SJCRH30 (cell line): ENCODE results near the gene SCUBE2. TPM values are rescaled to one million over a fixed set of nuclear protein-coding genes. Genes with fewer than 3 reads are reported as not detected.

ENCODE experiments used
- DNase-seq, 2 experiments: peaks; one replicate each; pipeline ENCODE4 v3.0.0-alpha.2; 2015 to 2020
- H3K27ac ChIP-seq: fragments of 250-450 bp; sonication (Bioruptor Pico); 2 replicates; pipeline ENCODE4 v1.5.1; 2020; ENCODE audit warnings: mild to moderate bottlenecking, moderate library complexity
- H3K27me3 ChIP-seq: fragments of 250-450 bp; sonication (Bioruptor Pico); 2 replicates; pipeline ENCODE4 v1.5.1; 2020; ENCODE audit warnings: mild to moderate bottlenecking, moderate library complexity
- H3K36me3 ChIP-seq: fragments of 250-450 bp; sonication (Bioruptor Pico); 2 replicates; pipeline ENCODE4 v1.5.1; 2020; ENCODE audit warnings: mild to moderate bottlenecking, moderate library complexity
- H3K4me1 ChIP-seq: fragments of 250-450 bp; sonication (Bioruptor Pico); 2 replicates; pipeline ENCODE4 v1.5.1; 2020; ENCODE audit warnings: mild to moderate bottlenecking, moderate library complexity
- H3K4me3 ChIP-seq: fragments of 250-450 bp; sonication (Bioruptor Pico); 2 replicates; pipeline ENCODE4 v1.5.1; 2020; ENCODE audit warnings: mild to moderate bottlenecking, moderate library complexity
- H3K9me3 ChIP-seq: fragments of 250-450 bp; sonication (Bioruptor Pico); replicated peaks from 2 replicates; pipeline ENCODE4 v1.5.1; 2020; ENCODE audit warnings: mild to moderate bottlenecking, moderate library complexity
- total RNA-seq: library from RNA; depleted of rRNA; stranded (reverse); fragments of >200 nt; shearing (Covaris generic); gene quantifications from 2 replicates; pipeline ENCODE4 v1.2.3, GENCODE V29; 2014

Gene SCUBE2
- total RNA-seq, 1 experiment from 2014 or later = 0.40 TPM

DNA sequence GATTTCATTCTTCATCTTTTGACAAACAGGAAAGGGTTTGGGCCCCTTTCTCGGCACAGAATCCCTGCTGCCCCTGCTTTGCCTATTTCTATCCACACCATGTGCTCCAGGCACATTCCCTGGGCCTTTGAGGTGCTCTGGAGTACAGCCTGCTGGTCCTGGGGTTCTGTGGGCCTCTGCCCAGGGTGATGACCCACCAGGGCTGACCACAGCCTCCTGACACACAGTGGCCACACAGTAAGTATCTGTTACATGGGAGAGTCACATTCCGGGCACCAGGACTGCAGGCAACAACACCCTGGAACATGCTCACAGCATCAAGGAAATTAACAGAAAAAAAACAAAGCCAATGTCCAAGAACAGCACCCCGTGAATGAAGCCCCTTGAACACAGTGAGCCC, 39.1 kb downstream of the SCUBE2 start:
- no peaks in the 10 kb centered on the region for H3K27me3 ChIP-seq
- H3K36me3 ChIP-seq = no peaks in the 10 kb centered on the region
- no peak overlapping the region for H3K4me3 ChIP-seq
- no peaks in the 10 kb centered on the region for H3K4me1 ChIP-seq
- no peaks in the 10 kb centered on the region; the same call in 1 of the 2 replicates for H3K9me3 ChIP-seq
- no peak overlapping the region for H3K27ac ChIP-seq
- DNase-seq = no peak

DNA sequence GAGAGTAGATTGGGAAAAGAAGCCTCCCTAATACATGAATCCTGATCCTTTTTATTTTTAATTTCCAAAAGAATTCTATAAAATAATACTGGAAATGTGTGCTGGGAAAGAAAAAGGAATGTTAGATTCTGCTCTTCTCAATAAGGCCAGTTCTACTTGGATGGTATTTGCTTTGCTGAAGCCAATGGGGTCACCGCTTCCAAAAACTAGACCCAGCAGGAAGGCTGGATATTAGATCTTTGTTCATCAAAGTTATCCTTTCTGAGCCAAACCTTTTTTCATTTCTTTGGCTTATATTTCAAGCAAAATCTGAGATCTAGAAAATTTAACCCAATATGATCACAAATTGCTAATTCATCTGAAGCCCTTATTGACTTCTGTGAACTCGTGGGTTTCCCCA, 41.4 kb downstream of the SCUBE2 start:
- no peak overlapping the region for H3K27ac ChIP-seq
- no peaks in the 10 kb centered on the region for H3K27me3 ChIP-seq
- no peaks in the 10 kb centered on the region for H3K4me1 ChIP-seq
- H3K4me3 ChIP-seq = no peak overlapping the region
- no peak for DNase-seq
- H3K9me3 ChIP-seq = no peaks in the 10 kb centered on the region; the same call in 1 of the 2 replicates
- H3K36me3 ChIP-seq = no peaks in the 10 kb centered on the region

DNA sequence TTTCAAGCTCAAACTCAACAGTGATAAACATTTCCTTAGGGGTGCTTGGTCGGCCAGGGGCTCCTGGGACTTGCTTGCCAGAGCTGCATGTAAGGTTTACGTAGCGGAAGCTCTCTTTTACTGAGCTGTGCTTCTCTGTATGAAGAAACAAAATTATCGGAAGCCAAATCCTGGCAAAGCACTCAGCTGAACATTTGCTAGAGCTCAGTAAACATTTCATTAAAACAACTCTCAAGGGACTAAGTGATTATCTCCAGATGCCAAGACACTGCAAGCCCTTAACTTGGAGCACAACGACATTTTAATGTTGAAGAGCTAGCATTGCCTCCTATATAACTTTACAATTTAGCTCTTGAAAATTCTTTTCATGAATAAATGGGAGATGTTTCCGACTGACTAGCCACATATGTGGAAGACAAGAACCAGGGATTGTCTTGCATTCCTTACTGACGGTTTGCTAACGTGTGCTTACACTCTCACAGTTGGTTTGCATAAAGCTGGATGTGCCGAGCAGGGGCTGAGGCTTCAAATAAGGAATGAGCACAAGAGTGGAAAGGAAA, 43.4 kb downstream of the SCUBE2 start:
- Histone ChIP-seq H3K27ac (no peak overlapping the region), H3K36me3 (no peaks in the 10 kb centered on the region), H3K4me1 (no peaks in the 10 kb centered on the region), H3K4me3 (peak overlapping the region; percentile 8; the same call in 1 of the 2 replicates), H3K9me3 (no peaks in the 10 kb centered on the region), H3K27me3 (no peaks in the 10 kb centered on the region)
- no peak for DNase-seq

DNA sequence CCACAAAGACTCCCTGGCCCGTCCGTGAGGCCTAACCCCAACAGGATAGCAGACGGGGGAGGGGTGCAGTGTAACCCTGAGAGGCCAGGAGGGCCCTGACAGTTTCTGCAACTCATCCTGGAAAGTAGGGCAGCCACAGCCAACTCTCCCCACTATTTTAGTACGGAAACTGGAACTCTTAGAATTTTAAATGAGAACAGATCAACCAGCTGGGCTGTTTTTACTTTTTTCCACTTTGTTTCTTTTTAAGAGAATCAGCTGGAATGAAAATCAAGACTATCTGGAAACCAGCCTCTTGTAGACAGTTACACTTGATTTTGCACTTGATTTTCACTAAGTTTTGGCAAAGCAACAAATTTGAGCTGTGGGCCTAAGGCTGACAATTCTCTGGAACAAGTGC, 44.9 kb downstream of the SCUBE2 start:
- Histone ChIP-seq H3K4me1 (no peaks in the 10 kb centered on the region), H3K9me3 (no peaks in the 10 kb centered on the region), H3K36me3 (no peaks in the 10 kb centered on the region), H3K27ac (no peak overlapping the region), H3K4me3 (no peak overlapping the region), H3K27me3 (no peaks in the 10 kb centered on the region)
- no peak for DNase-seq

DNA sequence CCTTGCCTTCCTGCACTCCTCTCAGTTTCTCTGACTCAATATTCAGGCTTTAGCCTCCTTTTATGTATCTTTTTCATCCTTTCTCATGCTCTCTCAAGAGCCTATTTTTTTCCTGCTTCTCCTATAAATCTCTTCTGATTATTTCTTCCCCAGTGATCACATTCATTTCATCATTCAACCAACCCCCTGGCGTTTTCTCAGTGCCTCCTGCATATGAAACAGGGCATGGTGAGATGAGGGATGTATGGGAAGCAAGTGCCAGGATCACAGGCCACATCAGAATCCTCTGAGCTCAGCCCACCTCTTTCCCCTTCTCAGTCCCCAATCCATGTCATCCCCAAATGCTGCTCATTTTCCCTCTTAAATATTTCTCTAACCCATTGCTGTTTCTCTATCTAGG, 48.9 kb downstream of the SCUBE2 start:
- Histone ChIP-seq H3K27me3 (no peaks in the 10 kb centered on the region), H3K4me1 (no peaks in the 10 kb centered on the region), H3K36me3 (no peaks in the 10 kb centered on the region), H3K27ac (no peak overlapping the region), H3K9me3 (no peaks in the 10 kb centered on the region), H3K4me3 (no peak overlapping the region)
- DNase-seq = no peak

DNA sequence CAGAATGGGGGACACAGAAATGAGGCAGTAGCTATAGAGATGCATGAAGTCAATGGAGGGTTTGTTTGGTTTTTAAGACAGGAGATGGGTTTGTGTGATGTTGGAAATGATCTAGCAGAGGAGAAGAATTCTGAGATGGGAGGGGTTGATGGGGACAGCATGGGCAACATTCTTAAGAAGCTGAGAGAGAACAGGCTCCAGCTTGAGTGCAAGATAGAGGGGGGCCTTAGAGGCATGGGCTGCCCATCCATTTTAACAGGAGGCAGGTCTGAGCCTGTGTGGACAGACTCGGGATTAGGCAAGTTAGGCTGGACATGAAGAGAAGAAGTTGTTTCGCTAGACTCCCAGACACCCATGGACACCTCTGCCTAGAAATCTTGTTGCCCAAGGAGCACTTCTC, 49.7 kb downstream of the SCUBE2 start:
- Histone ChIP-seq H3K4me3 (no peak overlapping the region), H3K27me3 (no peaks in the 10 kb centered on the region), H3K4me1 (no peaks in the 10 kb centered on the region), H3K27ac (no peak overlapping the region), H3K9me3 (no peaks in the 10 kb centered on the region), H3K36me3 (no peaks in the 10 kb centered on the region)
- DNase-seq = no peak

DNA sequence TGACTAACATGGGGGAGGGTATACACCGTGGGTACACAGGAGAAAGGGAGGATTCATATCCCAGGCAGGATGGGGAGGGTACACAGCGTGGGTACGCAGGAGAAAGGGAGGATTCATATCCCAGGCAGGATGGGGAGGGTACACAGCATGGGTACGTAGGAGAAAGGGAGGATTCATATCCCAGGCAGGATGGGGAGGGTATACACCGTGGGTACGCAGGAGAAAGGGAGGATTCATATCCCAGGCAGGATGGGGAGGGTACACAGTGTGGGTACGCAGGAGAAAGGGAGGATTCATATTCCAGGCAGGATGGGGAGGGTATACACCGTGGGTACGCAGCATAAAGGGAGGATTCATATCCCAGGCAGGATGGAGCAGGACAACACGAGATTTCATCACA, 51.0 kb downstream of the SCUBE2 start:
- no peak overlapping the region for H3K4me3 ChIP-seq
- DNase-seq = no peak
- H3K27ac ChIP-seq = no peak overlapping the region
- H3K9me3 ChIP-seq = no peaks in the 10 kb centered on the region
- H3K27me3 ChIP-seq = no peaks in the 10 kb centered on the region
- no peaks in the 10 kb centered on the region for H3K36me3 ChIP-seq
- no peaks in the 10 kb centered on the region for H3K4me1 ChIP-seq

DNA sequence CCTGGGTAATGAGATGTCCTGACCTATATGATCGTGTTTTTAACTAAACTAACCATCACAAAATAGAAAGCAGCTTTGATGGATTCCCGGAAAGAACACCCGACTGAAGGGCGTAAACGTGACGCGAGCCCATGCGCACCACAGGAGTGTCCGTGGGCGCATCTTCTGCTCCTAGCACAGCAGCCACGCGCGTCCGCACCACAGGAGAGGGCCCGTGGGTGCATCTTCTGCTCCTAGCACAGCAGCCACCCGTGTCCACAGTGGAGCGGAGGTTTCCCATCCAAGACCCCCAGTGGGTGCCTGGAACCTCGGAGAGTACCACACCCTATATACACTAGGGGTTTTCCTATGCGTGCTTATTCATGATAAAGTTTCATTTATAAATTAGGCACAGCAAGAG, 51.5 kb downstream of the SCUBE2 start:
- Histone ChIP-seq H3K36me3 (no peaks in the 10 kb centered on the region), H3K27ac (no peak overlapping the region), H3K4me3 (no peak overlapping the region), H3K4me1 (no peaks in the 10 kb centered on the region), H3K9me3 (no peaks in the 10 kb centered on the region), H3K27me3 (no peaks in the 10 kb centered on the region)
- no peak for DNase-seq

DNA sequence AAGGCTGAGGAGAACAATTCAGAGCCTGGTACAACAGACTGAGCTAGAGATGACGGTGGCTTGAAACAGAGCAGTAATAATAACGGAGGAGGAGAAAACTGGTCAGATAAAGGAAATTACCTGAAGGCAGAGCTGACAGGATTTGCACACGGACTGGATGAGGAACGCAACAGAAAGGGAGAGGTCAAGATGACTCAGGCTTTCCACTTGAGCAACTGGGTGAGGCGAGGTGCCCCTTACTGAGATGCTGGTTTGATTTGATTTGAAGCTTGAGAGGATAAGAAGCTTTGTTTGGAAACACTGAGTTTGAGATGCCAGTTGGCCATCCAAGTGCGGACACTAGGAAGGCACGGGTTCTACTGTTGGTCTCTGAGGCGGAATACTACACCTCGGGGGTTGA, 52.2 kb downstream of the SCUBE2 start:
- no peaks in the 10 kb centered on the region for H3K9me3 ChIP-seq
- no peaks in the 10 kb centered on the region for H3K27me3 ChIP-seq
- H3K4me3 ChIP-seq = no peak overlapping the region
- DNase-seq = no peak
- no peak overlapping the region for H3K27ac ChIP-seq
- no peaks in the 10 kb centered on the region for H3K36me3 ChIP-seq
- no peaks in the 10 kb centered on the region for H3K4me1 ChIP-seq

DNA sequence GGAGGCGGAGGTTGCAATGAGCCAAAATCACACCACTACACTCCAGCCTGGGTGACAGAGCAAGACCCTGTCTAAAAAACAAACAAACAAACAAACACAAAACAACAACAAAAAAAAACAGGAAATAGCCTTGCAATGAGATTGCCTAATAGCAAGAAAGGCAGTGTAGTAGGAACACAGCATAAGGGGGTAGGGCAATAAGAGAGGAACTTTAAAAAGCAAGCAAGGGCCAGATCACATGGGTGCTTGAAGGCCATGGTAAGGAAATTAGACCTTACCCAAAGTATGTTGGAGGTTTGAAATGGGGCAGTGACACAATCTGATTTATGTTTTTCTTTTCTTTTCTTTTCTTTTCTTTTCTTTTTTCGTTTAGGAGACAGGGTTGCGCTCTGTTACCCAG, 52.9 kb downstream of the SCUBE2 start:
- no peak overlapping the region for H3K27ac ChIP-seq
- no peak for DNase-seq
- H3K9me3 ChIP-seq = no peaks in the 10 kb centered on the region
- H3K4me1 ChIP-seq = no peaks in the 10 kb centered on the region
- H3K36me3 ChIP-seq = no peaks in the 10 kb centered on the region
- no peaks in the 10 kb centered on the region for H3K27me3 ChIP-seq
- no peak overlapping the region for H3K4me3 ChIP-seq

DNA sequence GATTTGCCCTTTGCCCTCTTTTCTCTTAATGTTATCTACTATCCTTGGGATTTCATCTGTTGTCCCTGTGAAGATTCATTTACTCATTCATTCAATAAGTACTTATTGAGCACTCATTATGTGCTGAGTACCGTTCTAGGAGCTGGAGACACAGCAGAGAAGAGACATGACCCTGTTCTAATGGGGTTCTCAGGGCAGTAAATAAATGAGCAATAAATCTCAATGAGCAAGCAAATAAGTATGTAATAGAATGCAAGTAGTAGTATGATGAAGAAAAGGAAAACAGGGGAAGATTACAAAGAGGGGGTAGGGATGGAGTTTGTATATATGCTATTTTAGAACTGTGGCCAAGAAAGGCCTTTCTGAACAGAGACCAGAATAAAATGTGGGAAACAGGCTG, 53.4 kb downstream of the SCUBE2 start:
- Histone ChIP-seq H3K4me1 (no peaks in the 10 kb centered on the region), H3K9me3 (no peaks in the 10 kb centered on the region), H3K36me3 (no peaks in the 10 kb centered on the region), H3K27ac (no peak overlapping the region), H3K4me3 (no peak overlapping the region), H3K27me3 (no peaks in the 10 kb centered on the region)
- no peak for DNase-seq

DNA sequence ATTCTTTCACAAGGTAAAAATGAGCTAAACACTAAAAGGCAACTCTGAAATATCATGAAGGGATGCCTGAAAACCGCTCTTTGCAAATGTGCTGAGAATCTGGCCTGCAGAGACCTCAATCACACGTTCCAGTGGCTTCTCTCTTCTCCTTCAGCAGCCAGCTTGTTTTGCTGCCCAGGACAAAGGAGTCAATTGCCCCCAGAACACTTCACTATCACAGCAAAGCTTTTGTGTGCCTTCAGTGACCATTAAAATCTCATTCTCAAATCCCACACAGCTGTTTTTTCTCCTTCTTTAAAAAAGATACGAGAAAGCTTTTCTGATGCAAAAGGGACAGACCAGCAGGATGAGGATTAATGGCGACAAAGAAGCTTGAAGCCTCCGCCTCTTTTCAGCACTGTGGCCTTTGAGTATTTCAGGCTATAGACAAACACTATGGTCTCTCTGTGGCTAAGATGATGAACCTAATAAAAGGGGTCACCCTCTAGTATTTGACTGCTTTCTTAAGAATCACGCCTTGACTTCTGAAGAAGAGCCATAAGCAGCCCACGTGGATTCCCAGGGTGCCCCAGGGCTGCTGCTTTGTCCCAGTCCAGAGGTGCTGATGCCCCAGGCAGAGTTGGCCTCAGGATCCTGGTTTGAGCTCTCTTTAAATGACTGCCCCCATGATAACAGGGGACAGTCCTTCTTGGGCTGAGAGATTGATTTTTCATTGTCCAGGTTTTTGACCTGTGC, 54.2 kb downstream of the SCUBE2 start:
- no peak for DNase-seq
- Histone ChIP-seq H3K36me3 (no peaks in the 10 kb centered on the region), H3K27me3 (no peaks in the 10 kb centered on the region), H3K4me1 (no peaks in the 10 kb centered on the region), H3K27ac (no peak overlapping the region), H3K4me3 (no peak overlapping the region), H3K9me3 (no peaks in the 10 kb centered on the region)

DNA sequence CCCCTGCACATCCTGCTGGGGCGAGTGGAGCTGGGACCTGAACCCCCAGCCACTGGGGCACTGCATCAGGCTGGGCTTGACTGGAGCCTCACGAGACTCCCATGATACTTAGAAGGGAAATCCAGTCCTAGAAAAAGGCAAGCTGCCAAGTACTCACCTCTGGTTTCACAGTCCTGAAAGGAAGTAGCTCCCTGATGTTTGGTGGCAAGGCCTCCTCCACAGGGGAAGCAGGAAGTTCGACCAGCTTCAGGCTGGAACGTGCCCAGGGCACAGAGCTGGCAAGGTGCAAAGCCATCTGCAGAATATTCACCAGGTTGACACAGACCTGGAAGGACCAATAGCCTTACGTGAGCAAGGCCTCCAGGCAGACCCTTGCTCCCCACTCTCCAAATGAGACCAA, 60.8 kb downstream of the SCUBE2 start:
- Histone ChIP-seq H3K27ac (no peak overlapping the region), H3K36me3 (no peaks in the 10 kb centered on the region), H3K27me3 (no peaks in the 10 kb centered on the region), H3K4me1 (peaks cover 6% of the 10 kb centered on the region; the same call in 1 of the 2 replicates), H3K4me3 (no peak overlapping the region), H3K9me3 (no peaks in the 10 kb centered on the region)
- DNase-seq = no peak

DNA sequence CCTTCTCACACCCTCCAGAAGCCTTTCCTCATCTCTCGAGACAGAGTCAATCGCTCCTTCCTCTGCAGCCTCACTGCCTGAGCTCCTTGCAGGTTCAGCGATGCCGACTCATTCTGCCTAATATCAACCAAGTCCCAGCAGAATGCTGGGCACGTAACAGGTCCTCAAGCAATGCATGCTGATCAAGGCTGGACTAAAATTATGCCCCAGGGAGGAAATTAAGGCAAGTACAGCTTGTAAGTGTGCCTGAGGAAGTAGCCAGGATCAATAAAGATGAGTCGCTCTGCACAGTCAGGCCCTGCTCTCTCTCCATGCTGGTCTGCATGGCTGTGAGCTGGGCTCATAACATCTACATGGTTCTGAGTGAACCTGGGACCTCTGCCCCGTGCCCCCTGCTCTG, 62.0 kb downstream of the SCUBE2 start:
- no peaks in the 10 kb centered on the region for H3K27me3 ChIP-seq
- H3K36me3 ChIP-seq = no peaks in the 10 kb centered on the region

DNA sequence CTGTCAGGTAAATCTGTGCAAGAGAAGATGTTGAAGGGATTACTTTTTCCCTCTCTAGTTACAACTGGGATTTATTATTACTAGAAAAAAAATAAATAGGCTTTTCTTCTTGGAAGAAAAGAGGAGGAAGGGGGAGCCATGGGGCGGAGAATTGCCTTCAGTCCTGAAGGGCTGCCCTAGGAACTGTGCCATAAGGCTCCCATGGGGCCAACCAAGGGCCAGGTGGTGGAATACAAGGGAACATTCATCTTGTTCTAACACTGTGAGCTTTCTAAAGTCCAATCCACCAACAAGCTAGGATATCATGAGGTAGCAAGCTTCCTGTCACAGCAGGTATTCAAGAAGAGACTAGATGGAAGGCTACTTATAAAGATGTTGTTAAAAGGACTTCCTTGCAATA, 62.8 kb downstream of the SCUBE2 start:
- no peak overlapping the region for H3K27ac ChIP-seq
- no peaks in the 10 kb centered on the region for H3K9me3 ChIP-seq
- H3K27me3 ChIP-seq = no peaks in the 10 kb centered on the region
- peak; percentile 30 to 59 for DNase-seq
- no peak overlapping the region for H3K4me3 ChIP-seq
- no peaks in the 10 kb centered on the region for H3K36me3 ChIP-seq
- H3K4me1 ChIP-seq = peaks cover 6% of the 10 kb centered on the region; the same call in 1 of the 2 replicates

More for the DNA sequence above, 62.0 kb downstream of the SCUBE2 start:
- H3K27ac ChIP-seq = no peak overlapping the region
- peaks cover 6% of the 10 kb centered on the region; the same call in 1 of the 2 replicates for H3K4me1 ChIP-seq
- H3K4me3 ChIP-seq = no peak overlapping the region
- DNase-seq = no peak
- no peaks in the 10 kb centered on the region for H3K9me3 ChIP-seq
